Vagina (tissue), 2 donors: ENCODE measurements around the gene RALA. TPM values are rescaled to one million over a fixed set of nuclear protein-coding genes. Genes with fewer than 3 reads are reported as not detected.

ENCODE experiments used
- DNase-seq, 2 donors: peaks; one replicate each; pipeline ENCODE4 v3.0.0-alpha.2; 2017; ENCODE audit errors: extremely low spot score in 2 of 2
- H3K27ac ChIP-seq: fragments of 200-600 bp; sonication (generic); one replicate; pipeline ENCODE4 v1.5.1; 2019
- H3K27me3 ChIP-seq: fragments of 200-600 bp; sonication (generic); one replicate; pipeline ENCODE4 v1.5.1; 2019
- H3K36me3 ChIP-seq, 2 donors: fragments of 200-600 bp; sonication (generic); one replicate each; pipeline ENCODE4 v1.5.1; 2017 to 2019
- H3K4me1 ChIP-seq: fragments of 200-600 bp; sonication (generic); one replicate; pipeline ENCODE4 v1.5.1; 2019
- H3K4me3 ChIP-seq, 2 donors: fragments of 200-600 bp; sonication (generic); 1 replicate in 1 of 2; 2 replicates in 1 of 2; pipeline ENCODE4 v1.5.1; 2016 to 2019
- H3K9me3 ChIP-seq: fragments of 200-600 bp; sonication (generic); one replicate; pipeline ENCODE4 v1.5.1; 2019
- CTCF ChIP-seq, 3 experiments: fragments of 450-650 bp in 2 of 3; fragments of 200-600 bp in 1 of 3; sonication (generic) in 1 of 3; IDR thresholded peaks; one replicate each; pipeline ENCODE4 v1.5.1; 2017 to 2019; ENCODE audit warnings: antibody characterized with exemption in 3 of 3, mild to moderate bottlenecking in 2 of 3, moderate library complexity in 2 of 3
- POLR2A ChIP-seq, 2 donors: fragments of 450-650 bp; IDR thresholded peaks; one replicate each; pipeline ENCODE4 v1.6.1; 2017; ENCODE audit warnings: antibody characterized with exemption in 2 of 2, mild to moderate bottlenecking in 2 of 2, moderate library complexity in 2 of 2
- POLR2AphosphoS5 ChIP-seq, 2 donors: sonication (generic); formaldehyde crosslinking; IDR thresholded peaks; one replicate each; pipeline ENCODE4 v1.9.0; 2017; ENCODE audit warnings: antibody characterized with exemption in 2 of 2, mild to moderate bottlenecking in 2 of 2, low read depth in 1 of 2; ENCODE audit not compliant: insufficient read depth in 1 of 2
- intact Hi-C: fragments of 100-400 bp; cut with DNase I; formaldehyde crosslinking; loops from one replicate; pipeline ENCODE4 v1.15.1; 2023
- total RNA-seq: library from RNA; depleted of rRNA; stranded (reverse); fragments of >200 nt; gene quantifications from one replicate; pipeline ENCODE4 v1.2.3, GENCODE V29; 2016

Gene RALA
- total RNA-seq, 1 donor from 2014 or later: 20.1 TPM

- H3K9me3 ChIP-seq: no peaks in the 10 kb centered on the region
- no peak for DNase-seq
- intact Hi-C loops: no loop called here
- TF ChIP-seq POLR2AphosphoS5 (IDR thresholded peaks at IDR 0.05; ENCODE audit: insufficient read depth in 1 of 2, low read depth in 1 of 2) (peak in 1 of 2 donors; percentile 81), CTCF (IDR thresholded peaks at IDR 0.05) (no peak)
- H3K4me3 ChIP-seq: no peak overlapping the region
- H3K27me3 ChIP-seq: no peaks in the 10 kb centered on the region
- H3K27ac ChIP-seq: peak overlapping the region; percentile 47
- no peaks in the 10 kb centered on the region for H3K36me3 ChIP-seq
- H3K4me1 ChIP-seq: no peaks in the 10 kb centered on the region
These were observed 97.2 kb downstream of the RALA start for GRCh38 chr7:39720586-39720985.

GRCh38 chr7:39721345-39721744, 98.0 kb downstream of the RALA start:
- Histone ChIP-seq H3K4me3 (no peak overlapping the region), H3K27ac (no peak overlapping the region), H3K4me1 (no peaks in the 10 kb centered on the region), H3K27me3 (no peaks in the 10 kb centered on the region), H3K36me3 (no peaks in the 10 kb centered on the region), H3K9me3 (no peaks in the 10 kb centered on the region)
- TF ChIP-seq POLR2A (IDR thresholded peaks at IDR 0.05) (no peak), CTCF (IDR thresholded peaks at IDR 0.05) (no peak), POLR2AphosphoS5 (IDR thresholded peaks at IDR 0.05; ENCODE audit: insufficient read depth in 1 of 2, low read depth in 1 of 2) (no peak)
- no peak for DNase-seq
- intact Hi-C loops: no loop called here

- TF ChIP-seq POLR2AphosphoS5 (IDR thresholded peaks at IDR 0.05; ENCODE audit: insufficient read depth in 1 of 2, low read depth in 1 of 2): no peak
- TF ChIP-seq POLR2A (IDR thresholded peaks at IDR 0.05): no peak
- no peak for TF ChIP-seq CTCF (IDR thresholded peaks at IDR 0.05)
These were observed 98.7 kb downstream of the RALA start for GRCh38 chr7:39721919-39722597.

GRCh38 chr7:39727231-39728012, 104.0 kb downstream of the RALA start:
- Histone ChIP-seq H3K36me3 (no peaks in the 10 kb centered on the region), H3K4me1 (peaks cover 3% of the 10 kb centered on the region), H3K27ac (no peak overlapping the region), H3K27me3 (no peaks in the 10 kb centered on the region), H3K9me3 (no peaks in the 10 kb centered on the region), H3K4me3 (no peak overlapping the region)
- intact Hi-C loops: no loop called here
- no peak for DNase-seq
- TF ChIP-seq POLR2A (IDR thresholded peaks at IDR 0.05): no peak
- TF ChIP-seq POLR2AphosphoS5 (IDR thresholded peaks at IDR 0.05; ENCODE audit: insufficient read depth in 1 of 2, low read depth in 1 of 2): no peak
- no peak for TF ChIP-seq CTCF (IDR thresholded peaks at IDR 0.05)

More at GRCh38 chr7:39721919-39722597, 98.7 kb downstream of the RALA start:
- Histone ChIP-seq H3K4me1 (no peaks in the 10 kb centered on the region), H3K36me3 (no peaks in the 10 kb centered on the region), H3K27me3 (no peaks in the 10 kb centered on the region), H3K9me3 (no peaks in the 10 kb centered on the region), H3K4me3 (no peak overlapping the region), H3K27ac (no peak overlapping the region)
- DNase-seq: no peak
- intact Hi-C loops: no loop called here
